Activated effector memory CD4-positive, alpha-beta T cell treated with anti-CD3 and anti-CD28 coated beads, Interleukin-2, amount 50 U/mL, for 16 hours (primary cell): Measurements from ENCODE around the gene FAAP100.

Source experiments
- DNase-seq: peaks from one replicate; pipeline ENCODE4 v3.0.0-alpha.2; 2020

Gene FAAP100

DNA sequence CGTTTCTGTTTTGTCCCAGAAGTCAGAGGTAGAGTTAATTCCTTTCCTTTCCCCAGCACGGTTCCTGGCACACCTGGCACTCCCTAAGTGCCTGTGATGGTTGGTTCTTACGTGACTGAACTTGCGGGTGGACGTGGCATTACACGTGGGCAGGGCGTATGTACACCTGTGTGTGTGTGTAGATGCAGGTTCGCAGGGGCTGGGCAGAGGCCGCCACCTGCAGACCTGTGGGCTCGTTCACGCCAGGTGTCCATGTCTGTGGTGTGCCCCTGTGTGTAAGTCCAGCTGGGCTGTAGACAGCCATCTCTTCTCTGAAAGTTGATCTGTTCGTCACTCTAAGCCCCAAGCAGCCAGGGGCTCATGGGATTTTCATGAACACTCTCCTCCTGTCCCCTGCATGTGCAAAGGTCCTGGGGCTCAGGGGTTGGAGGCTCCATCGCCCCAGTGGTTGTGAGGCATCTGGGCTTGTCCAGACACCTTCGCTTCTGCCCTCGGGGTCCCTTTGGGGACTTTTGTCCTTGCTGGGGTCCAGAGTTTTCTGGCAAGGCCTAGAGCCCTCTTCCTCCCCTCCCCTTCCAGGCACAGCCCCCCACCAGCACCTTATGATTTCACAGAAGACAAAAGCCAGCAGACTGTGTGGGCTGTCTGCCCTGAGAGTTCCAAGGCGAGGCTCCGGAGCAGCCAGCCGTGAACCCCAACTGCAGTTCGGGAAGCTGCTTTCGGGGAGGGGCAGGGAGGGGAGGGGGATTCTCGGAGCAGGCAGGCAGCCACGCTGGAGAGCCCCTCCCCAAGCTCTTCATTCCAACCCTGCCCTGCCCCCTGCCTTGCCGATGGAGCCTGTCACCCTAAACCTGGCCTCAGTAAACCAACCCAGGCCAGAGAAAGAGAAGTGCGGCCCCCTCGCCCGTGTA is 29.4 kb downstream of the FAAP100 start:
- no peak for DNase-seq

GRCh38 chr17:81520021-81520901 is 31.9 kb downstream of the FAAP100 start:
- no peak for DNase-seq

- DNase-seq = peak; percentile 89
Measured at GRCh38 chr17:81519284-81520020, 32.7 kb downstream of the FAAP100 start.

- DNase-seq = peak; percentile 73
Measured at GRCh38 chr17:81518785-81519283, 33.3 kb downstream of the FAAP100 start.

DNA sequence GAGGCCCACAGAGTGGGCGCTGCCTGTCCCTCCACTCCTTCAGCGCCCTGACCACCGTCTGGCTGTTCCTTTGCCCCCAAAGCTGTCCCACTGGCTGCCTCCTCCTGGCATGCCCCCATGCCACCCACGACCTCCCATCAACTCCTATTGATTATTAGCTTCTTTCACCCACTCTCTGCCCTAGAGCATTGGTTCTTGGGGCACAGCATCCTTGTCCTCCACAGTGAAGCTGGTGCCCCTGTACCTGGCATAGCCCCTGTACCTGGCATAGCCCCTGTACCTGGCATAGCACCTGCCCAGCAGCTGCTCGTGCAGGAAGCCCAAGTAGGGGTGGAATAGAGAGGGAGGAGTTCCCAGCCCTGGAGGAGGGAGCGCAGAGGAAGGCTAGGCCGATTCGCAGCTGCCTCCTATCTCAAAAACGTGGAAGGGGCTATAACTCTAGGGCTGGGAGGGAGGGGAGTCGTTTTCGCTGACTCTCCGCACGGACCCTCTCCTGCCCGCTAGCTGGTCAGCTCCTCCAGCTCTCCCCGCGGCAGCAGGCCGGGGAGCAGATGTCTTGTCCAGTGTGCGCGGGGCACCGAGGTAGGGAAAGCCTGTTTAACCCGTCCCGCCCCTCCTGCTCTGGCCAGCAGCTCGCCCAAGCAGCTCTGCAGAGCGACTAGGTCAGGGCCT is 33.9 kb downstream of the FAAP100 start:
- DNase-seq = no peak

DNA sequence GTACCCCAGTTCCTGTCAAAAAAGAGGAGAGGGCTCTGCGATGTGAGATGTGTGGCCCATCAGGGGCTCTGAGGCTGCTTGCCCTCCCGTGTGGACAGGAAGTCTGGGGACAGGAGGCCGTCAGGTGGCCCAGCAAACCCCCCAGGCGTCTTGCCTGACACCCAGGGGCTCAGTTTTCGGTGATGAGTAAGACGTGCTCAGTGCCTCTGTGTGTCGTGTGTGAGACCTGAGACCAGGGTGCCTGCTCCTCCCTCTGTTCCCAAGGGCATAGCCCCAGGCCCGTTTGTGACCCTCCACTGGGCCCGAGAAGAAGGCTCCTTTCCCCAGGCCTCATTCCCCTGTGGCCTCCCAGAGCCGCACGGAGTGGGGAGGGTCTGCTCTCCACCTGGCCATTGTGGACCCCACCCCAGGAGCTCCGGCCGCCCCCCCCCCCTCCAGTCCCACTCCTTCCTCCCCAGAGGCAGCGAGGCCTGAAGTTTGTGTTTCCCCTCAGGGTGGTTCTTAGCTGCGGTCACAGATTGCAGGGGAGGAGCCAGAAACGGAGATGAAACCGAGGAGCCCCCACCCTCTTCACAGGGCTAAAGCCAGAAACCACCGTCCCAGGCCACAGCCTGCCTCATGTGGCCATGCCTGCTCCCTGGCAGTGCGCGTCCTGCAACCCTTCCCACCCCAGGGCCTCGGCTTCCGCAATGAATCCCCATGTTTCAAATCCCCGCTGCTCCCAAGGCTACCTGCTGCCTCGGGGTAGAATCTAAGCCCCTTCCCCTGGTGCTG is 34.6 kb downstream of the FAAP100 start:
- DNase-seq = no peak

GRCh38 chr17:81517009-81517338 is 35.2 kb downstream of the FAAP100 start:
- no peak for DNase-seq

GRCh38 chr17:81516439-81516838 is 35.7 kb downstream of the FAAP100 start:
- DNase-seq = no peak

DNA sequence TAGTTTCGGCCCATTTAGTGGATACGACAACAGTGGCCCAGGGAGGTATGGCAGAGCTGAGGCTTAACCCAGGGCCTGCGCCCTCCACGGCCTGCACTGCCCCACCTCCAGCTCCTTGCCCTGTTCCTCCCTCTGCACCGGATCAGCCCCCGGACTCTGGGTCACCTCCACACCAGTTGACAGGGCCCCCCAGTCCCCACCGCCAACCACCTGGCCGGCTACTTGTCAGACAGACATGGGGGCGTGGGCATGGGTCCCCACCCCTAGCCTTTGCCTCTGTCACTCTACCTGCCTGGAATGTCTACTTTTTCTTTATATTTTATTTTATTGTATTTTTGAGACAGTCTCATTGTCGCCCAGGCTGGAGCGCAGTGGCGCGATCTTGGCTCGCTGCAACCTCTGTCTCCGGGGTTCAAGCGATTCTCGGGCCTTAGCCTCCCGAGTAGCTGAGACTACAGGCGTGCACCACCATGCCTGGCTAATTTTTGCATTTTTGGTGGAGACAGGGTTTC is 36.6 kb downstream of the FAAP100 start:
- DNase-seq = no peak

DNA sequence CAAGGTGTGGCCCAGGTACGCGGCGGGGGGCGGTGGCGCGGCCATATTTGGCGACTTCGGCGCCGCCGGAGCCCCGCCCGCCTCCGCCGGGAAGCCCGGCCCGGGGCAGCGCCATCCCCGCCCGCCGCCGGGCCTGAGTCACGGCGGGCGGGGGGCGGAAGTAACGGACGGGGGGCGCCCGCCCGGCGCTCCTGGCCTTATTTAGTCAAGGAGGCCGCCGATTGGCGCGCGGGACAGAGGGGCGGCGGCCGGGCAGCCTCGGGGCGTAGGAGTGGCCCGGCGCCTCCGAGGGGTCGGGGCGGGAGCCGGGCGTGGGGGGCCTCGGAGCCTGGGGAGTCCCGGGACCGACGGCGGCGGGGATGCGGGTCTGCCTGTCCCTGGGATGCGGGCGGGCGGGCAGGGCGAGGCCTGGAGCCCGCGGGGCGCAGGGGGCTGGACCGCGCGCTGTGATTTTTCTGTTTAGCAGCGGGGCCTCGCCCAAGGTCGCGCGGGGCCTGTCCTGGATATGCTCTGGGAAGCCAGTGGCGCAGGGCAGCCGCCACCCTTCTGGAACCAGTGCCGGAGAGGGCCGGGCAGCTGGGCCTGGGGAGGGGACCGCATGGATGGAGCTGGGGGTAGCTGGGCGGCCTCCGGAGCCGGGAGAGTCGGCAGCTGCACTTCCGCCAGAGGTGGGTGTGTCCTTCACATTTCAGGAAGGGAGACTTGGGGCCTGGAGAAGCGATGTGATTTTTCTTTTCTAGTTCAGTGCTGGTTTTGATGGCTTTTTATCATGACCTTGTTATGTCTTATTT is 37.2 kb downstream of the FAAP100 start:
- DNase-seq = peak; percentile 91

GRCh38 chr17:81514489-81514738 is 37.7 kb downstream of the FAAP100 start:
- no peak for DNase-seq

DNA sequence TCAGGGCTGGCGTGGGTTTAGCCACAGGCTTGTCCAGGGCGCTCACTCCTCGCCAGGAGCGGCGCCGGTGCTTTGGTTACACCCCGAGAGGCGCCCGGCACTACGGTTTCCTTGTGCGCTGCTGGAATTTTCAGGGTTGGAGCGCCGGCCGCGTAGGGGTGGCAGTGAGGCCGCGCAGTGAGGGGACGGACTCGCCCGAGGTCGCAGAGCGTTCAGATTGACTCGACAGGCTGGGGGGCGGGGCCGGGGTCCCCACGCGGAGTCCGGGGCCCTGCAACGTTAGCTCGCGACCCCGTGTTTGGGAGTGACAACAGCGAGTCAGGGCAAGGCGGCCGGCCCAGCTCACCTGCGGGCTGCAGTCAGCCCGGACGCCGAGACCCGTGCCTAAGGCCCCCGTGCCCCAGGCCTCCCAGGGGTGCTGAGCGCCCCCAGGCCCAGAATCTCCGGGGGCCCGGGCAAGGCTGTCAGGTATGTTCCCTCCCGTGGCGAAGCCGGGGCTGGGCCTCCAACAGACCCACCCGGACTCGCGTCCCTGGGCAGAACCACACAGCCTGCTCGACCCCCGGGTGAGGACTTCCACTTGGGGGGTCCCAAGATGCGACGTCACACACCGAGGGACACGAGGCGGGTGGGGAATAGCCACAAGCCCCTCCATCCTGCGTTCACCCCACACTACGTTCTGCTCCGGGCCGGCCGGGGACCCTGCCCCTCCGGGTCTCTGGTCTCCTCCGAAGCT is 38.2 kb downstream of the FAAP100 start:
- peak; percentile 78 for DNase-seq

- DNase-seq = peak; percentile 85
Measured at GRCh38 chr17:81513372-81513752, 38.8 kb downstream of the FAAP100 start.

DNA sequence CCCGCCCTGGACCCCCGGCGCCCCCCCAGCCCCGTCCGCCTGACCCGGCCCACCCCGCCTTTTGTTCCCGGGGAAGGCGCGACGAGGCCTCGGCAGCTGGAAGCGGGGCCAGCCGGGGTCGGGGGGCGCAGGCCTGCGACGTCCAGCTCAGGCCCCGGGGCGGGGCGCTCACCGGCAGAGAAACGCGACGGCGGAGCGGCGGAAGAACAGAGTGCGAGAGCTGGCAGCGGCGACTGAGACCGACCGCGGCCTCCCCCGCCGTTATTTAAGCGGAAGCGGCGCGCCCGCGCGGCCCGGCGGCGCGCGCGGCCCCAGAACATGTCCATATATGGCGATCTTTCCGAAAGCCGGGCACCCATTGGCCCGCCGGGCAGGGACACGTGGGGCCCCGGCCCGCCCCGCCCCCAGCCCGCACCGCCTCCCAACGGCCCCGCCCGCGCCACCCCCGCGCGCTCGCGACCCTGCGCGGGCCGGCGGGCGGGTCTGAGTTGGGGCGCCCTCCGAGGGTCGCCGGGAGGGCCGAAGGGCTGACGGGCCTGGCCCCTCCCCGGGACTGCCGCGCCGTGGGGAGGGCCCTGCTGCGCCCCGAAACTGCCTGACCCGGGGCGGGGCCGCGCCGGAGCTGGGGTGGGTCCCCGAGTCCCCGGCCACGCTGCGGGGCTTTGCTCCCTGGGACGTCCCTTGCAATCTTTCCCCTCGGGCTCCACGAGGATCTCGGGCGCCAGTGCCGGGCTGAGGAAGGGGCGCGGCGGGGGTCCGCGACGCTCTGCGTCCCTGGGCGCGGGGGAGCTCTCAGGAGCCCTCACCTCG is 39.4 kb downstream of the FAAP100 start, which contains the start of gene ACTG1:
Gene ACTG1 (minus strand): TSS at position 238 of the 810 bp plus-strand sequence. CDS start 445 bp downstream, outside the sequence.
- peak; percentile 97 for DNase-seq

GRCh38 chr17:81511804-81512561 is 40.2 kb downstream of the FAAP100 start:
- DNase-seq = peak; percentile 78

DNA sequence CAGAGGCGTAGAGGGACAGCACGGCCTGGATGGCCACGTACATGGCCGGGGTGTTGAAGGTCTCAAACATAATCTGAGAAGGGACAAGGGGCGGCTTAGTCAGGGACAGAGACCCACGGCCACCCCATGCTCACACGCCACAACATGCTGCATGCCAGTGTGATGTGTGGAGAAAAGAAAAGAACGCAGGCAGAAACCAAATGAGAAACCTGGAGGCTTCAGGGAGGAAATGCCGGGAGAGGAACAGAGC is 40.7 kb downstream of the FAAP100 start:
- no peak for DNase-seq

DNA sequence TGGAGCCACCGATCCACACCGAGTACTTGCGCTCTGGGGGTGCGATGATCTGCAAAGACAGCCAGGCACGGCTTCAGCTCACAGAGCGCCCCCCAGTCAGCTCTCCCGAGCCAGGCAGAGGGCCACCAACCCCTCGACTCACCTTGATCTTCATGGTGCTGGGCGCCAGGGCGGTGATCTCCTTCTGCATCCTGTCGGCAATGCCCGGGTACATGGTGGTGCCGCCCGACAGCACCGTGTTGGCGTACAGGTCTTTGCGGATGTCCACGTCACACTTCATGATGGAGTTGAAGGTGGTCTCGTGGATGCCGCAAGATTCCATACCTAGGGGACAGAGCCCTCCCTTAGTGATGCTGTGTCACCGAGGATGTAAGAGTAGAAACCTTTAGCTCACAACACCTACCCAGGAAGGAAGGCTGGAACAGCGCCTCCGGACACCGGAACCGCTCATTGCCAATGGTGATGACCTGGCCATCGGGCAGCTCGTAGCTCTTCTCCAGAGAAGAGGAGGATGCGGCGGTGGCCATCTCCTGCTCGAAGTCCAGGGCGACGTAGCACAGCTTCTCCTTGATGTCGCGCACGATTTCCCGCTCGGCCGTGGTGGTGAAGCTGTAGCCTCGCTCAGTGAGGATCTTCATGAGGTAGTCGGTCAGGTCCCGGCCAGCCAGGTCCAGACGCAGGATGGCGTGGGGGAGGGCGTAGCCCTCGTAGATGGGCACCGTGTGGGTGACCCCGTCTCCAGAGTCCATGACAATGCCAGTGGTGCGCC is 41.2 kb downstream of the FAAP100 start:
- peak; percentile 77 for DNase-seq
